ENCODE data around the gene HNRNPL.

- TF ChIP-seq TAF1 (IDR thresholded peaks at IDR 0.05; ENCODE audit: low read depth, low read length), result peak; percentile 60; the same call in 1 of the 2 replicates
- peak; percentile 76; the same call in 1 of the 2 replicates for TF ChIP-seq POLR2A (IDR thresholded peaks at IDR 0.05; ENCODE audit: low read depth, low read length)
- TF ChIP-seq POLR2AphosphoS5 (IDR thresholded peaks at IDR 0.05; ENCODE audit: low read depth, low read length), result peak; percentile 67; the same call in 1 of the 2 replicates
- TF ChIP-seq POU2F2 (IDR thresholded peaks at IDR 0.05; ENCODE audit: low read depth, low read length), result no peak
These were observed 2.7 kb upstream of the HNRNPL start for GRCh38 chr19:38852231-38853044.

Measured in GM12891 (cell line).